Right atrium auricular region (tissue), 2 donors: ENCODE measurements around the gene ITGAX. TPM values are rescaled to one million over a fixed set of nuclear protein-coding genes. Genes with fewer than 3 reads are reported as not detected.

Experiments
- DNase-seq: peaks from one replicate; pipeline ENCODE4 v3.0.0-alpha.2; 2019; ENCODE audit warnings: low spot score
- H3K27ac ChIP-seq, 2 donors: fragments of 200-600 bp; sonication (generic); 1 replicate in 1 of 2; 2 replicates in 1 of 2; pipeline ENCODE4 v1.5.1; 2016 to 2019
- H3K27me3 ChIP-seq, 2 donors: fragments of 200-600 bp; sonication (generic); one replicate each; pipeline versions ENCODE4 v1.5.1 to v1.6.0; 2017 to 2019
- H3K36me3 ChIP-seq: fragments of 200-600 bp; sonication (generic); one replicate; pipeline ENCODE4 v1.5.1; 2016
- H3K4me1 ChIP-seq, 2 donors: fragments of 200-600 bp; sonication (generic); one replicate each; pipeline versions ENCODE4 v1.5.1 to v1.6.0; 2017 to 2019
- H3K4me3 ChIP-seq, 2 donors: fragments of 200-600 bp; sonication (generic); 1 replicate in 1 of 2; 2 replicates in 1 of 2; pipeline ENCODE4 v1.5.1; 2017 to 2019; ENCODE audit warnings: mild to moderate bottlenecking in 1 of 2, moderate library complexity in 1 of 2
- H3K9me3 ChIP-seq, 2 donors: fragments of 200-600 bp; sonication (generic); one replicate each; pipeline ENCODE4 v1.5.1; 2019
- CTCF ChIP-seq, 2 donors: fragments of 200-600 bp; sonication (generic); IDR thresholded peaks; one replicate each; pipeline ENCODE4 v1.5.1; 2019; ENCODE audit warnings: antibody characterized with exemption in 2 of 2
- total RNA-seq, 2 donors: library from RNA; depleted of rRNA; stranded (reverse); fragments of >200 nt; gene quantifications; one replicate each; pipeline ENCODE4 v1.1.0, GENCODE V29; 2016

ITGAX gene
- total RNA-seq, 2 donors from 2014 or later, result 0.78 to 2.6 TPM

GRCh38 chr16:31395647-31396046 lies 40.7 kb downstream of the ITGAX start:
- Histone ChIP-seq H3K36me3 (no peaks in the 10 kb centered on the region), H3K27ac (no peak overlapping the region), H3K9me3 (no peaks in the 10 kb centered on the region), H3K4me3 (no peak overlapping the region), H3K4me1 (no peaks in the 10 kb centered on the region), H3K27me3 (no peaks in the 10 kb centered on the region)
- DNase-seq, result no peak
- no peak for TF ChIP-seq CTCF (IDR thresholded peaks at IDR 0.05)

GRCh38 chr16:31397096-31397660 lies 42.2 kb downstream of the ITGAX start:
- Histone ChIP-seq H3K4me1 (no peaks in the 10 kb centered on the region), H3K4me3 (no peak overlapping the region), H3K9me3 (no peaks in the 10 kb centered on the region), H3K36me3 (no peaks in the 10 kb centered on the region), H3K27me3 (no peaks in the 10 kb centered on the region), H3K27ac (no peak overlapping the region)
- DNase-seq, result no peak
- TF ChIP-seq CTCF (IDR thresholded peaks at IDR 0.05), result no peak

GRCh38 chr16:31397701-31398100 lies 42.7 kb downstream of the ITGAX start:
- DNase-seq, result no peak
- TF ChIP-seq CTCF (IDR thresholded peaks at IDR 0.05), result no peak
- Histone ChIP-seq H3K4me1 (no peaks in the 10 kb centered on the region), H3K27me3 (no peaks in the 10 kb centered on the region), H3K9me3 (no peaks in the 10 kb centered on the region), H3K27ac (no peak overlapping the region), H3K36me3 (no peaks in the 10 kb centered on the region), H3K4me3 (no peak overlapping the region)

GRCh38 chr16:31400191-31400590 lies 45.2 kb downstream of the ITGAX start:
- Histone ChIP-seq H3K4me3 (no peak overlapping the region), H3K9me3 (no peaks in the 10 kb centered on the region), H3K4me1 (no peaks in the 10 kb centered on the region), H3K27me3 (no peaks in the 10 kb centered on the region), H3K27ac (no peak overlapping the region), H3K36me3 (no peaks in the 10 kb centered on the region)
- no peak for DNase-seq
- TF ChIP-seq CTCF (IDR thresholded peaks at IDR 0.05), result no peak

GRCh38 chr16:31401436-31401835 lies 46.5 kb downstream of the ITGAX start:
- Histone ChIP-seq H3K4me1 (no peaks in the 10 kb centered on the region), H3K27me3 (no peaks in the 10 kb centered on the region), H3K9me3 (no peaks in the 10 kb centered on the region), H3K4me3 (no peak overlapping the region), H3K27ac (no peak overlapping the region), H3K36me3 (no peaks in the 10 kb centered on the region)
- DNase-seq, result no peak
- TF ChIP-seq CTCF (IDR thresholded peaks at IDR 0.05), result no peak

GRCh38 chr16:31402687-31403086 lies 47.7 kb downstream of the ITGAX start:
- no peaks in the 10 kb centered on the region for H3K36me3 ChIP-seq
- no peak for TF ChIP-seq CTCF (IDR thresholded peaks at IDR 0.05)

More at GRCh38 chr16:31402687-31403086, 47.7 kb downstream of the ITGAX start:
- Histone ChIP-seq H3K4me1 (no peaks in the 10 kb centered on the region), H3K27me3 (no peaks in the 10 kb centered on the region), H3K27ac (no peak overlapping the region), H3K9me3 (no peaks in the 10 kb centered on the region), H3K4me3 (no peak overlapping the region)
- no peak for DNase-seq
